Measurements from ENCODE around the gene PIK3R3.
"Not testable (repeated sequence)": the region's sequence is repeated elsewhere in the genome, so short reads cannot be mapped to it uniquely, and the experiment has no call there.

DNA sequence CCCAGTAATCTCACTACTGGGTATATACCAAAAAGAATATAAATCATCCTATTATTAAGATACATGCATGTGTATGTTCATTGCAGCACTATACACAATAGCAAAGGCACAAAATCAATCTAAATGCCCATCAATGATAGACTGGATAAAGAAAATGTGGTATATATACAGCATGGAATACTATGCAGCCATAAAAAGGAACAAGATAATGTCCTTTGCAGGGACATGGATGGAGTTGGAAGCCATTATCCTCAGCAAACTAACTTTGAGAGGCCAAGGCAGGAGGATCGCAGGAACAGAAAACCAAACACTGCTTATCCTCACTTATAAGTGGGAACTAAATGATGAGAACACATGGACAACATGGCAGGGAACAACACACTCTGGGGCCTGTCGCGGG, 37.3 kb downstream of the PIK3R3 start:
- TF ChIP-seq, protein P1, sequence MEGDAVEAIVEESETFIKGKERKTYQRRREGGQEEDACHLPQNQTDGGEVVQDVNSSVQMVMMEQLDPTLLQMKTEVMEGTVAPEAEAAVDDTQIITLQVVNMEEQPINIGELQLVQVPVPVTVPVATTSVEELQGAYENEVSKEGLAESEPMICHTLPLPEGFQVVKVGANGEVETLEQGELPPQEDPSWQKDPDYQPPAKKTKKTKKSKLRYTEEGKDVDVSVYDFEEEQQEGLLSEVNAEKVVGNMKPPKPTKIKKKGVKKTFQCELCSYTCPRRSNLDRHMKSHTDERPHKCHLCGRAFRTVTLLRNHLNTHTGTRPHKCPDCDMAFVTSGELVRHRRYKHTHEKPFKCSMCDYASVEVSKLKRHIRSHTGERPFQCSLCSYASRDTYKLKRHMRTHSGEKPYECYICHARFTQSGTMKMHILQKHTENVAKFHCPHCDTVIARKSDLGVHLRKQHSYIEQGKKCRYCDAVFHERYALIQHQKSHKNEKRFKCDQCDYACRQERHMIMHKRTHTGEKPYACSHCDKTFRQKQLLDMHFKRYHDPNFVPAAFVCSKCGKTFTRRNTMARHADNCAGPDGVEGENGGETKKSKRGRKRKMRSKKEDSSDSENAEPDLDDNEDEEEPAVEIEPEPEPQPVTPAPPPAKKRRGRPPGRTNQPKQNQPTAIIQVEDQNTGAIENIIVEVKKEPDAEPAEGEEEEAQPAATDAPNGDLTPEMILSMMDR (IDR thresholded peaks at IDR 0.05; ENCODE audit: insufficient read depth, low read length, poor library complexity, severe bottlenecking) = not testable (repeated sequence)
- not testable (repeated sequence) for TF ChIP-seq EZH2phosphoT487 (conservative IDR thresholded peaks at IDR 0.05; ENCODE audit: low read length)
